ENCODE data around the gene PTPRM. TPM values are rescaled to one million over a fixed set of nuclear protein-coding genes. Genes with fewer than 3 reads are reported as not detected.

The PTPRM gene
- polyA plus RNA-seq, 1 donor from 2014 or later, result 126 TPM

- no peak overlapping the region for H3K4me2 ChIP-seq (ENCODE audit: low read length)
These were observed 37.2 kb downstream of the PTPRM start for GRCh38 chr18:7604361-7604760.

GRCh38 chr18:7605705-7606104 is 38.6 kb downstream of the PTPRM start:
- Histone ChIP-seq H3K9me3 (ENCODE audit: low read length) (no peaks in the 10 kb centered on the region), H2AFZ (ENCODE audit: low read depth, low read length) (no peak overlapping the region), H3K4me2 (ENCODE audit: low read length) (no peak overlapping the region), H3K9ac (ENCODE audit: low read length) (no peak overlapping the region), H4K20me1 (ENCODE audit: insufficient read depth) (no peaks in the 10 kb centered on the region), H3K27ac (ENCODE audit: low read length) (no peak overlapping the region), H3K4me3 (ENCODE audit: low read length) (no peak overlapping the region), H3K79me2 (replicated peaks; ENCODE audit: insufficient read depth, low read length) (no peaks in the 10 kb centered on the region), H3K9me2 (ENCODE audit: insufficient read depth, low read length) (no peaks in the 10 kb centered on the region), H3K27me3 (ENCODE audit: insufficient read depth, low read depth, low read length) (no peaks in the 10 kb centered on the region), H3K36me3 (ENCODE audit: insufficient read depth, low read length) (no peaks in the 10 kb centered on the region), H3F3A (ENCODE audit: insufficient read depth, low read length, poor library complexity, severe bottlenecking) (no peaks in the 10 kb centered on the region)
- no peak for TF ChIP-seq MXI1 (conservative IDR thresholded peaks at IDR 0.05; ENCODE audit: poor library complexity, severe bottlenecking)
- TF ChIP-seq SMC3 (conservative IDR thresholded peaks at IDR 0.05; ENCODE audit: poor library complexity), result no peak
- no peak for TF ChIP-seq EZH2 (IDR thresholded peaks at IDR 0.05; ENCODE audit: borderline replicate concordance, insufficient read depth, low read length, poor library complexity, severe bottlenecking)
- no peak for TF ChIP-seq CTCF (IDR thresholded peaks at IDR 0.05; ENCODE audit: poor library complexity, severe bottlenecking)
- no peak for TF ChIP-seq TAF1 (IDR thresholded peaks at IDR 0.05; ENCODE audit: low read depth)
- TF ChIP-seq RAD21 (conservative IDR thresholded peaks at IDR 0.05), result no peak
- TF ChIP-seq REST (IDR thresholded peaks at IDR 0.05; ENCODE audit: borderline replicate concordance), result no peak
- TF ChIP-seq POLR2AphosphoS5 (IDR thresholded peaks at IDR 0.05), result no peak
- no peak for TF ChIP-seq EP300 (conservative IDR thresholded peaks at IDR 0.05; ENCODE audit: poor library complexity, severe bottlenecking)

More at GRCh38 chr18:7604361-7604760, 37.2 kb downstream of the PTPRM start:
- H3K9ac ChIP-seq (ENCODE audit: low read length), result no peak overlapping the region
- H4K20me1 ChIP-seq (ENCODE audit: insufficient read depth), result no peaks in the 10 kb centered on the region
- H3K27me3 ChIP-seq (ENCODE audit: insufficient read depth, low read depth, low read length), result no peaks in the 10 kb centered on the region
- H2AFZ ChIP-seq (ENCODE audit: low read depth, low read length), result no peak overlapping the region
- TF ChIP-seq TAF1 (IDR thresholded peaks at IDR 0.05; ENCODE audit: low read depth) (no peak), POLR2AphosphoS5 (IDR thresholded peaks at IDR 0.05) (no peak), MXI1 (conservative IDR thresholded peaks at IDR 0.05; ENCODE audit: poor library complexity, severe bottlenecking) (no peak), SMC3 (conservative IDR thresholded peaks at IDR 0.05; ENCODE audit: poor library complexity) (no peak), EP300 (conservative IDR thresholded peaks at IDR 0.05; ENCODE audit: poor library complexity, severe bottlenecking) (no peak), EZH2 (IDR thresholded peaks at IDR 0.05; ENCODE audit: borderline replicate concordance, insufficient read depth, low read length, poor library complexity, severe bottlenecking) (no peak), REST (IDR thresholded peaks at IDR 0.05; ENCODE audit: borderline replicate concordance) (no peak), RAD21 (conservative IDR thresholded peaks at IDR 0.05) (no peak)
- H3F3A ChIP-seq (ENCODE audit: insufficient read depth, low read length, poor library complexity, severe bottlenecking), result no peaks in the 10 kb centered on the region
- H3K9me3 ChIP-seq (ENCODE audit: low read length), result no peaks in the 10 kb centered on the region
- H3K27ac ChIP-seq (ENCODE audit: low read length), result no peak overlapping the region
- no peak overlapping the region for H3K4me3 ChIP-seq (ENCODE audit: low read length)
- H3K79me2 ChIP-seq (replicated peaks; ENCODE audit: insufficient read depth, low read length), result no peaks in the 10 kb centered on the region
- H3K9me2 ChIP-seq (ENCODE audit: insufficient read depth, low read length), result no peaks in the 10 kb centered on the region
- no peaks in the 10 kb centered on the region for H3K36me3 ChIP-seq (ENCODE audit: insufficient read depth, low read length)
